NCI-H2227 treated with DMSO at 0.1 percent for 48 hours (cell line): ENCODE results near the gene ZHX3.

ENCODE experiments used
- DNase-seq: peaks from one replicate; lab custom pipeline; 2025; lab: John Stamatoyannopoulos, UW

Gene ZHX3

GRCh38 chr20:41171736-41172295 lies 145.7 kb downstream of the ZHX3 start:
- no peak for DNase-seq

GRCh38 chr20:41170386-41171105 lies 147.0 kb downstream of the ZHX3 start:
- DNase-seq, result no peak

- DNase-seq, result no peak
Measured at GRCh38 chr20:41169791-41170351, 147.7 kb downstream of the ZHX3 start.

- DNase-seq, result no peak
Measured at GRCh38 chr20:41169162-41169690, 148.3 kb downstream of the ZHX3 start.

- no peak for DNase-seq
Measured at GRCh38 chr20:41168281-41169161, 149.0 kb downstream of the ZHX3 start.

- DNase-seq, result no peak
Measured at GRCh38 chr20:41167481-41168253, 149.9 kb downstream of the ZHX3 start.

- DNase-seq, result no peak
Measured at GRCh38 chr20:41167118-41167470, 150.4 kb downstream of the ZHX3 start.

GRCh38 chr20:41166201-41167117 lies 151.1 kb downstream of the ZHX3 start:
- no peak for DNase-seq

- DNase-seq, result no peak
Measured at GRCh38 chr20:41165001-41165882, 152.3 kb downstream of the ZHX3 start.

- DNase-seq, result no peak
Measured at GRCh38 chr20:41163821-41164220, 153.7 kb downstream of the ZHX3 start.

GRCh38 chr20:41162396-41162795 lies 155.1 kb downstream of the ZHX3 start:
- no peak for DNase-seq

- DNase-seq, result no peak
Measured at GRCh38 chr20:41161886-41162285, 155.6 kb downstream of the ZHX3 start.

- DNase-seq, result no peak
Measured at GRCh38 chr20:41160686-41161085, 156.8 kb downstream of the ZHX3 start.

- DNase-seq, result no peak
Measured at GRCh38 chr20:41159547-41159946, 158.0 kb downstream of the ZHX3 start.

- DNase-seq, result no peak
Measured at GRCh38 chr20:41158082-41158625, 159.4 kb downstream of the ZHX3 start.

- DNase-seq, result no peak
Measured at GRCh38 chr20:41155261-41155660, 162.3 kb downstream of the ZHX3 start.

GRCh38 chr20:41154436-41155176 lies 162.9 kb downstream of the ZHX3 start:
- no peak for DNase-seq

GRCh38 chr20:41152108-41152757 lies 165.3 kb downstream of the ZHX3 start:
- DNase-seq, result no peak
